ENCODE data around the gene PCDH12. TPM values are rescaled to one million over a fixed set of nuclear protein-coding genes. Genes with fewer than 3 reads are reported as not detected.

Gene PCDH12
- total and polyA plus RNA-seq, 10 of the 15 experiments (the other 5 are each of a cell fraction or from before 2014, with no cell fraction given), result 0.01 to 0.14 (median 0.06) TPM; not detected in 4

GRCh38 chr5:141929398-141930058 is 28.5 kb downstream of the PCDH12 start:
- Histone ChIP-seq H3K9me3 (replicated peaks; ENCODE audit: control insufficient read depth, insufficient read depth, low read length) (no peaks in the 10 kb centered on the region), H3K4me3 (no peak overlapping the region), H3K9ac (ENCODE audit: control insufficient read depth, insufficient read depth, low read length) (no peak overlapping the region), H3K4me1 (ENCODE audit: control insufficient read depth, insufficient read depth, low read length) (peaks cover under 1% of the 10 kb centered on the region; the same call in 1 of the 2 replicates), H4K20me1 (ENCODE audit: control insufficient read depth, insufficient read depth) (no peaks in the 10 kb centered on the region), H2AFZ (ENCODE audit: control insufficient read depth, low read depth, low read length) (no peak overlapping the region), H3K27me3 (replicated peaks in 1 of 2; ENCODE audit: control insufficient read depth in 2 of 2, insufficient read depth in 2 of 2, low read length in 1 of 2) (no peaks in the 10 kb centered on the region), H3K4me2 (ENCODE audit: control insufficient read depth, insufficient read depth) (no peak overlapping the region), H3K36me3 (ENCODE audit: control insufficient read depth in 2 of 2, insufficient read depth in 2 of 2, low read length in 1 of 2) (peaks cover 12 to 23% of the 10 kb centered on the region in 2 experiments), H3K79me2 (ENCODE audit: control insufficient read depth, insufficient read depth, low read length) (no peaks in the 10 kb centered on the region; the same call in 1 of the 2 replicates), H3K27ac (ENCODE audit: control insufficient read depth, insufficient read depth) (no peak overlapping the region)
- 92% methylated on average over 19 of the region's 19 CpGs for WGBS (ENCODE audit: insufficient coverage, insufficient replicate concordance, low lambda C conversion rate, missing lambda C conversion rate)
- SMC1A ChIA-PET (ENCODE audit: uncharacterized antibody, unreplicated experiment), result no interaction called here
- intact Hi-C loops (cut with micrococcal nuclease; ENCODE audit: unreplicated experiment), result no loop called here
- DNase-seq (ENCODE audit: low read depth, low spot score) (no peak), FAIRE-seq (no peak), ATAC-seq (no peak)
- BruUV-seq (replicated peaks), result no TSS peak
- TF ChIP-seq SMARCA5 (IDR thresholded peaks at IDR 0.05) (no peak), NRF1 (conservative IDR thresholded peaks at IDR 0.05; ENCODE audit: low read depth, low read length) (no peak), BACH1 (IDR thresholded peaks at IDR 0.05; ENCODE audit: borderline replicate concordance) (no peak)
- TF ChIP-seq, protein P1, sequence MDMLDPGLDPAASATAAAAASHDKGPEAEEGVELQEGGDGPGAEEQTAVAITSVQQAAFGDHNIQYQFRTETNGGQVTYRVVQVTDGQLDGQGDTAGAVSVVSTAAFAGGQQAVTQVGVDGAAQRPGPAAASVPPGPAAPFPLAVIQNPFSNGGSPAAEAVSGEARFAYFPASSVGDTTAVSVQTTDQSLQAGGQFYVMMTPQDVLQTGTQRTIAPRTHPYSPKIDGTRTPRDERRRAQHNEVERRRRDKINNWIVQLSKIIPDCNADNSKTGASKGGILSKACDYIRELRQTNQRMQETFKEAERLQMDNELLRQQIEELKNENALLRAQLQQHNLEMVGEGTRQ (IDR thresholded peaks at IDR 0.05; ENCODE audit: borderline replicate concordance, low read depth, low read length), result no peak
- POLR2A ChIA-PET, result no interaction called here
- RAD21 ChIA-PET (ENCODE audit: unreplicated experiment), result no interaction called here
- in situ Hi-C loops (cut with MboI), result no loop called here
- CTCF ChIA-PET, result interaction anchor here (0.7 kb wide), 1 partner anchor 50 kb away, joined by 3 read pairs; no protein-coding TSS in a partner anchor

DNA sequence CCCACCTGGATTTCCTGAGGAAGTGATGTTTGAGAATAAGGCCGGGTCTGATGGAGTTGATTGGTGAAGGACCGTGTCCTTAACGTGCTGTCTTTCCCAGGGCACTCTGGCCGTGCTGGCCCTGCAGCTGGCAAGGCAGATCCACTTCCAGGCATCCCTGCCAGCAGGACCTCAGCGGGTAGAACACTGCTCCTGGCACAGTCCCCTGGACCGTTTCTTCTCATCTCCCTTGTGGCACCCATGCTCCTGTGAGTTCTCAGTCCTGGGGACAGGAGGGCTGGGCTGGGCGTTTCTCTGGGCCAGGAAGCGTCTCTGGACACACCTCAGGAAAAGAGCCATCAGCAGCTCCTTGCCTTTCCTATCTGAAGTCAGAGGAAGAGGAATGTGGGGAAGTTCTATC is 30.0 kb downstream of the PCDH12 start:
- no peaks in the 10 kb centered on the region for H3K9me3 ChIP-seq (replicated peaks; ENCODE audit: control insufficient read depth, insufficient read depth, low read length)
- no peak overlapping the region for H3K4me2 ChIP-seq (ENCODE audit: control insufficient read depth, insufficient read depth)
- ChIA-PET SMC1A (ENCODE audit: uncharacterized antibody, unreplicated experiment) (no interaction called here), CTCF (no interaction called here), POLR2A (no interaction called here), RAD21 (ENCODE audit: unreplicated experiment) (no interaction called here)
- peaks cover 7 to 17% of the 10 kb centered on the region in 2 experiments; a peak in 3 of 4 replicates for H3K36me3 ChIP-seq (ENCODE audit: control insufficient read depth in 2 of 2, insufficient read depth in 2 of 2, low read length in 1 of 2)
- H3K4me3 ChIP-seq, result no peak overlapping the region
- WGBS (ENCODE audit: insufficient coverage, insufficient replicate concordance, low lambda C conversion rate, missing lambda C conversion rate), result 95% methylated on average over 8 of the region's 8 CpGs
- BruUV-seq (replicated peaks), result no TSS peak
- H4K20me1 ChIP-seq (ENCODE audit: control insufficient read depth, insufficient read depth), result no peaks in the 10 kb centered on the region
- no peak overlapping the region for H3K27ac ChIP-seq (ENCODE audit: control insufficient read depth, insufficient read depth)
- H3K27me3 ChIP-seq (replicated peaks in 1 of 2; ENCODE audit: control insufficient read depth in 2 of 2, insufficient read depth in 2 of 2, low read length in 1 of 2), result no peaks in the 10 kb centered on the region
- ATAC-seq, result no peak
- H3K4me1 ChIP-seq (ENCODE audit: control insufficient read depth, insufficient read depth, low read length), result peaks cover 4% of the 10 kb centered on the region; the same call in 1 of the 2 replicates
- DNase-seq (ENCODE audit: low read depth, low spot score), result no peak
- H3K9ac ChIP-seq (ENCODE audit: control insufficient read depth, insufficient read depth, low read length), result no peak overlapping the region
- intact Hi-C loops (cut with micrococcal nuclease; ENCODE audit: unreplicated experiment) (no loop called here), in situ Hi-C loops (cut with MboI) (no loop called here)
- FAIRE-seq, result no peak
- no peak overlapping the region for H2AFZ ChIP-seq (ENCODE audit: control insufficient read depth, low read depth, low read length)
- H3K79me2 ChIP-seq (ENCODE audit: control insufficient read depth, insufficient read depth, low read length), result peaks cover 10% of the 10 kb centered on the region
- no peak for TF ChIP-seq CHD2 (IDR thresholded peaks at IDR 0.05; ENCODE audit: borderline replicate concordance, low read depth, low read length)
- no peak for TF ChIP-seq TBL1XR1 (IDR thresholded peaks at IDR 0.05; ENCODE audit: low read depth, low read length)
